Naive thymus-derived CD8-positive, alpha-beta T cell (primary cell): ENCODE measurements around the gene MYO18B. TPM values are rescaled to one million over a fixed set of nuclear protein-coding genes. Genes with fewer than 3 reads are reported as not detected.

Experiments used
- ATAC-seq, 2 donors: fragments of 150-1000 bp; cut with Tn5 transposase in 1 of 2; sonication (Bioruptor Pico), chemical (Tn5 transposase) in 1 of 2; 1 replicate in 1 of 2; 2 replicates in 1 of 2; pipeline ENCODE4 v1.10.0; 2021; ENCODE audit warnings: mild to moderate bottlenecking in 2 of 2, moderate library complexity in 2 of 2
- POLR2A ChIA-PET: fragments of 350-600 bp; sonication (Branson Sonifier 250); formaldehyde crosslinking; loops from one replicate; lab custom pipeline; 2021; ENCODE audit warnings: antibody characterized with exemption; lab: Charles Lee
- DNase-seq, 10 donors: peaks; one replicate each; pipeline versions ENCODE4 v3.0.0 to v3.0.0-alpha.2; 2020 to 2022
- H3K27ac Mint-ChIP-seq, 10 donors: one replicate each; pipeline ENCODE4 v1.8.0; 2020 to 2022; ENCODE audit warnings: mild to moderate bottlenecking in 10 of 10, mixed read lengths in 10 of 10, moderate library complexity in 4 of 10, inconsistent platforms in 1 of 10
- H3K27me3 Mint-ChIP-seq, 5 donors: one replicate each; pipeline ENCODE4 v1.8.0; 2021 to 2022; ENCODE audit warnings: mixed read lengths in 5 of 5
- H3K36me3 Mint-ChIP-seq, 3 donors: one replicate each; pipeline ENCODE4 v1.8.0; 2020 to 2022; ENCODE audit warnings: mixed read lengths in 3 of 3, mild to moderate bottlenecking in 2 of 3, inconsistent platforms in 1 of 3
- H3K4me1 Mint-ChIP-seq, 4 donors: one replicate each; pipeline ENCODE4 v1.8.0; 2021 to 2022; ENCODE audit warnings: mixed read lengths in 4 of 4
- H3K4me3 Mint-ChIP-seq, 10 donors: one replicate each; pipeline ENCODE4 v1.8.0; 2020 to 2022; ENCODE audit warnings: mild to moderate bottlenecking in 10 of 10, mixed read lengths in 10 of 10, moderate library complexity in 6 of 10, inconsistent platforms in 1 of 10
- H3K9me3 Mint-ChIP-seq, 9 donors: one replicate each; pipeline ENCODE4 v1.8.0; 2020 to 2022; ENCODE audit warnings: mixed read lengths in 9 of 9, mild to moderate bottlenecking in 3 of 9, inconsistent platforms in 1 of 9, moderate library complexity in 1 of 9
- polyA plus RNA-seq, 3 donors: library from polyadenylated mRNA; unstranded; fragments of 300-500 nt; fragmentation: Illumina TruSeq; gene quantifications; one replicate each; pipeline ENCODE4 v1.2.3, GENCODE V29; 2021
- total RNA-seq, 8 experiments: library from RNA in 2 of 8; stranded (reverse) in 2 of 8; gene quantifications; one replicate each; pipeline ENCODE4 v1.2.3 and lab custom pipeline; 2021 to 2026

MYO18B gene
- total and polyA plus RNA-seq, 5 experiments from 2014 or later = 0.14 to 1.4 (median 1.1) TPM; not detected in 2

DNA sequence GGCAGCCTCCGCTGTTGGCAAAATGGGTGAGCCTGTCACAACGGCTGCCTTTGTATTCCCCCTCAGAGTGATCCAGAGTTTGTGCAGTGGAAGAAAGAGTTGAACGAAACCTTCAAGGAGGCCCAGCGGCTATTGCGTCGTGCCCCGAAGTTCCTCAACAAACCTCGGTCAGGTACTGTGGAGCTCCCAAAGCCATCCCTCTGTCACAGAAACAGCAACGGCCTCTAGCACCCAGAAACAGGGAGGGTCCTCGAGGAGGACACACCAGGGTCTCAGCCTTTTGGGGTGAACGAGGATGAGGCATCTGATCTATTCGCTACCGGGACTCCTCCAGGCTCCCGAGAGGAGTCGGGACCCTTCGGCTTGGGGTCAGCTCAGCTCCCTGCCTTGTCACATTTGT, 19.8 kb upstream of the MYO18B start:
- no peak for DNase-seq
- POLR2A ChIA-PET = no interaction called here

GRCh38 chr22:25722626-25723025, 19.4 kb upstream of the MYO18B start:
- DNase-seq (no peak), ATAC-seq (no peak)
- Mint-ChIP-seq H3K4me3 (no peak overlapping the region), H3K9me3 (no peaks in the 10 kb centered on the region), H3K36me3 (peaks cover 0 to 2% (median 0%) of the 10 kb centered on the region in 3 donors), H3K27me3 (no peaks in the 10 kb centered on the region), H3K27ac (no peak overlapping the region), H3K4me1 (no peaks in the 10 kb centered on the region)
- POLR2A ChIA-PET = no interaction called here

More for the DNA sequence above, 19.8 kb upstream of the MYO18B start:
- no peaks in the 10 kb centered on the region for H3K27me3 Mint-ChIP-seq
- peaks cover 0 to 2% (median 0%) of the 10 kb centered on the region in 3 donors for H3K36me3 Mint-ChIP-seq
- H3K9me3 Mint-ChIP-seq = no peaks in the 10 kb centered on the region
- H3K4me1 Mint-ChIP-seq = no peaks in the 10 kb centered on the region
- ATAC-seq = no peak
- no peak overlapping the region for H3K27ac Mint-ChIP-seq
- no peak overlapping the region for H3K4me3 Mint-ChIP-seq

GRCh38 chr22:25726241-25726640, 15.7 kb upstream of the MYO18B start:
- no peak for ATAC-seq
- POLR2A ChIA-PET = no interaction called here
- Mint-ChIP-seq H3K9me3 (no peaks in the 10 kb centered on the region), H3K27ac (no peak overlapping the region), H3K27me3 (no peaks in the 10 kb centered on the region), H3K36me3 (no peaks in the 10 kb centered on the region), H3K4me3 (no peak overlapping the region), H3K4me1 (no peaks in the 10 kb centered on the region)
- no peak for DNase-seq

DNA sequence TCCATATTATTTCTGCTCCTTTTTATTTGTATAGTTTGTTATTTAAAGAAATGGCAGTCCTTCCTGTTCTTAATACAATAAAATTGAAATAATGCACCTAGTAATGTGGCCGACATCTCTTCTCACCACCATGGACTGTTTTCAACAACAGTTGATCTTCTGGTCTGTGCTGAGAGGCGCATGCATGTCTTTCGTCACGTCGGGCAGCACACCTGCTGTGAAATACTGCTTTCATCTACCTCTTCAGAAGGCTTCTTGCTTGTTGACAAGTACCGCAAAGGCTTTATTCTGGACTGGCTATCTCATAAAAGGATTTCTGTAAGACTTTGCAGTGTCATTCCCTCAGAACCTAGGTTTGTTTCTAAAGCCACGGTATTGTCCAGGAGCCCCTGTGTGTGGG, 13.9 kb upstream of the MYO18B start:
- POLR2A ChIA-PET = no interaction called here
- no peaks in the 10 kb centered on the region for H3K36me3 Mint-ChIP-seq
- peak overlapping the region in 1 of 10 donors; percentile 52 for H3K27ac Mint-ChIP-seq

DNA sequence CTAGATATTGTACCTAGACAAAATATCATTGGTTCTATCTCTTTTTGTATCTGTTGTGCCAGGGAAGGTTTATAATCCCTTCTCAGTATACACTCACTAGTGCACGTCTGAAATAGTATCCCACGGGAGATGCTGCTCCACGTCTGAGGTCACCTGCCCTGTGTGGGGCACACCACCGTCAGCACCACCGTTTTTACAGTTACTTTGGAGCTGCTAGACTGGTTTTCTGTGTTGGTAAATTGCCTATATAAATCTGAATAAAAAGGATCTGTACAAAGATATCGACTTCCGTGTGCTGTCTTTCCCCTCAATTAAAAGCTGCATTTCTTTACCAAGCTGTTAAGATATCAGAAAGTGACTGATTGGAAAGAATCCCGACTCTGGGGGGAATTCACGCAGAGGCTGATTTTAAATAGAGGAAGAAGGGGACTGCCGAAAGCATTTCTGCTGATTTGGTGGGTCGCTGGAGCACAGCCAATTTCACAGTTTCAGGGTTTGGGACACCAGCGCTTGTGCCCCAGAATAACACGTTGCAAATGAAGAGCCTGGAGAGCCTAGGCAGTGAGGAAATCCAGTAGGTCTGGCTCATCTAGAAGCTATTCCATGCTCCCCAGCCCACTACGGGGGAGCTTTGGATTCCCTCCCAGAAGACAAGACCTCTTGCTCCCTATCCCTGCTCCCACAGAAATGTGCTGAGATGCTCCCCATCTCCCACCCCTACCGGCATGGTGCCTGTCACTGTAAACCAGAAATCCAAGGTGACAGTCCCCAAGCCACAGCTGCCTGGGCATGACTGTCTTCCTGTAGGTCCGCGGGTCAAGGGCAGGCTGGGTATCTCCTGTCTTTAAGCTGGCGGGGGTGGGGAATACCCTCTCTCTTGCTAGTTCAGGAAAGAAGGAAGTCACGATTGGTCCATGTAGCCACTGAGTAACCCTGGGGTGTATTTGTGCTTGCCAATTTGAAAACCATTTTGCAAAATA, 12.7 kb upstream of the MYO18B start:
- no peak overlapping the region for H3K4me3 Mint-ChIP-seq
- POLR2A ChIA-PET = no interaction called here
- DNase-seq (no peak), ATAC-seq (no peak)
- no peaks in the 10 kb centered on the region for H3K36me3 Mint-ChIP-seq
- H3K9me3 Mint-ChIP-seq = no peaks in the 10 kb centered on the region
- peaks cover 0 to 2% (median 0%) of the 10 kb centered on the region in 5 donors for H3K27me3 Mint-ChIP-seq
- peaks cover 0 to 2% (median 0%) of the 10 kb centered on the region in 4 donors for H3K4me1 Mint-ChIP-seq
- H3K27ac Mint-ChIP-seq = peak overlapping the region in 2 of 10 donors; percentile 19 to 20

More for the DNA sequence above, 13.9 kb upstream of the MYO18B start:
- Mint-ChIP-seq H3K4me1 (no peaks in the 10 kb centered on the region), H3K9me3 (no peaks in the 10 kb centered on the region), H3K27me3 (no peaks in the 10 kb centered on the region), H3K4me3 (no peak overlapping the region)
- no peak for ATAC-seq
- DNase-seq = no peak

GRCh38 chr22:25735650-25736049, 6.3 kb upstream of the MYO18B start:
- H3K27ac Mint-ChIP-seq = peak overlapping the region in 6 of 10 donors; percentile 77 to 95 (median 92)
- peak overlapping the region in 1 of 10 donors; percentile 79 for H3K4me3 Mint-ChIP-seq
- DNase-seq = no peak
- no peaks in the 10 kb centered on the region for H3K36me3 Mint-ChIP-seq
- POLR2A ChIA-PET = no interaction called here
- peaks cover 0 to 2% (median 0%) of the 10 kb centered on the region in 5 donors for H3K27me3 Mint-ChIP-seq
- ATAC-seq = no peak
- peaks cover 14 to 30% (median 17%) of the 10 kb centered on the region in 4 donors for H3K4me1 Mint-ChIP-seq
- no peaks in the 10 kb centered on the region for H3K9me3 Mint-ChIP-seq

DNA sequence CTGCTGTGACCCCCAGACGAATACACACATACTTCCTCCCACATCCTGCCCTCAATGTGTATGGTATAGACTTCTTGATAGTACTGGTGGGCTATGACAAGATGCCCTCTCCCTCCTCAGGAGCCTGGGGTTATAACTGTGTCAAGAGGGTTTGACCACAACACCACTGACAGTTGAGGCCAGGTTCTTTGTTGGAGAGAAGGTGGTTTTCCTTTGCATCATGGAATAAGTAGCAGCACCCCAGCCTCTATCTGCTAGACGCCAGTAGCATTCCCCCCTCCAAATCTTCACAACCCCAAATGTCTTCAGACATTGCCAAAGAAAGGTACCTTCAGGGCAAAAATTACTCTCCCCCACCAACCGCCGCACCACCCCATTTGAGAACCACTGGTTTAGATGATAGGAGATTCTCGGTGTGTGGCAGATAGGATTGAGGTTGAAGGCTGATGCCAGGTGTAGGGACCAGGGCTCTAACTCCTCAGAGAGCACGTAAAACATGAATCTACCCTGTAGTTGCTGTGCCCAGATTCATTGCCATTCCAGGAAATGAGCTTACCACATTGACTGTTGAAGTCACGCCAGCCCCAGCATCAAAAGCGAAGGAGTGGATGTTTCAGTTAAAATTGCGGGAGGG, 5.5 kb upstream of the MYO18B start:
- Mint-ChIP-seq H3K9me3 (no peaks in the 10 kb centered on the region), H3K27me3 (peaks cover 0 to 2% (median 0%) of the 10 kb centered on the region in 5 donors), H3K36me3 (no peaks in the 10 kb centered on the region), H3K4me3 (peak overlapping the region; percentile 64 to 79 (median 72)), H3K27ac (peak overlapping the region; percentile 71 to 95 (median 90)), H3K4me1 (peaks cover 14 to 30% (median 17%) of the 10 kb centered on the region in 4 donors)
- peak in 7 of 10 donors; percentile 3 to 66 (median 49) for DNase-seq
- ATAC-seq = peak; percentile 85 to 86
- POLR2A ChIA-PET = no interaction called here

DNA sequence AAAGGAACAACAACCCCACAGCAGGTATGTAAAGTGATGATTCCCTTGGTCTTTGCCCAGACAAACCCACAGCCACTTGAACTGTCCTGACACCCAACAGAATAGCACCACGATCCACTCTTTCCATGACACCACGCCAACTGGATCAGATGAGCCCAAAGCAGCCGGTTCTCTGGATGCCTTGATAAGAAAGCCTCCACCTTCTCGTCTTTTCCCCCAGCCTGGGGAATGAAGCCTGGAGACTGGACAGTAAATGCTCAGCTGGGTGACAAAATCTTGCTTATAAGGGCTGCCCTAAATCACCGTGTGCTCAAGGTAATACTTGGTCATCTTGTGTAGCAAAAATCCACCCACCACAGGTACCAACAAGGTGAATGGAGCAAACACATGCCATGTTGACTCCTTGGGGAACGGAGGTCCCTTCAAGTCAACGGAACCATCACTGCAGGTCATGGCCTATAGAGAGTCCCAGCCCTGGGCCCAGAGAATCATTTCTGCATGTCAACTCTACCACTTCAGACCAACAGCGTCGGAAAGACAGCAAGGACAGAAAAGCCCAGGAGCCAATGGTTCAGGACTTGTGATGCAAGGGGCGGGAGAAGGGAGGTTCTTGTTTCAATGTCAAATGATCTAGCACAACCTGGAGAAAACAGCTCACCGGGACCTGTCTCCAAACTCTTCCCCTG, 2.2 kb upstream of the MYO18B start:
- H3K27me3 Mint-ChIP-seq = peaks cover 0 to 4% (median 0%) of the 10 kb centered on the region in 5 donors
- H3K4me1 Mint-ChIP-seq = peaks cover 13 to 29% (median 16%) of the 10 kb centered on the region in 4 donors
- DNase-seq (no peak), ATAC-seq (no peak)
- no peaks in the 10 kb centered on the region for H3K9me3 Mint-ChIP-seq
- no peak overlapping the region for H3K4me3 Mint-ChIP-seq
- H3K27ac Mint-ChIP-seq = peak overlapping the region in 4 of 10 donors; percentile 3 to 80 (median 66)
- H3K36me3 Mint-ChIP-seq = no peaks in the 10 kb centered on the region
- POLR2A ChIA-PET = no interaction called here

DNA sequence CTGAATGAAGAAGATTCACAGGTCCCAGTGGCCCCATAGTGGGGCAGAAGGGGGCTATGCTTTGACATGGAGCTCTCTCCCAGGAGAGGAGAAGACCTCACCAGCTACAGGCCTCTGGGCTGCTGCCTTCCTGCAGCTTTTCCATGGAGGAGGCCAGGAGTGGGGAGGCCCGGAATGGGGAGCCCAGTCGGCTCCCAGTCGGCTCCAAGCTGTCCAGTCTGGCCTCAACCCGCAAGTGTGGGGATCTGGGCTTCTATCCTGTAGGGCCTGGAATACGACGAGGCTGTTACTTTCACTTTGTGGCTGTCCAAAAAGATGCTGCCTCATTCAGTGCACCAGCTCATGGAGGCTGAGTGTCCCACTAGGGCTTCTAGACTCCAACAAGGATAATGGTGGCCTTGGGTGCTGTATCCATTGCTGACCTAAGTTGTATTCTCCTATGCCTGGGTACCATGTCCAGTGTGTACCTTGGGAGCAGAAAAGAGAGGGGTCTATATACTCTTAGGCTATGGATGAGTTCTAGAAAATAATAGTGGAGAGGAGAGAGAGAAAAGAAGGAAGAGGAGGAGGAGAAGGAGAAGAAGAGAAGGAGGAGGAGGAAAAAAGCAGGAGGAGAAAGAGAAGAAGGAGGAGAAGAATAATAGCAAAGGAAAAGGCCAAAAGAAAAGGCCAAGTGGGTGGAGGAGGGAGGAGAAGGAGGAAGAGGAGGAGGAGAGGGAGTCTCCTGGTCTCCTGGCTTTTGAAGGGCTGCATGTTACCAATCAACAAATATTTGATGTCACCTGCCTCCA, 1.1 kb downstream of the MYO18B start:
- H3K4me1 Mint-ChIP-seq = peaks cover 0 to 2% (median under 1%) of the 10 kb centered on the region in 4 donors
- no peak overlapping the region for H3K27ac Mint-ChIP-seq
- DNase-seq = no peak
- H3K4me3 Mint-ChIP-seq = peak overlapping the region in 2 of 10 donors; percentile 27 to 32
- no peaks in the 10 kb centered on the region for H3K36me3 Mint-ChIP-seq
- no peaks in the 10 kb centered on the region for H3K9me3 Mint-ChIP-seq
- POLR2A ChIA-PET = no interaction called here
- H3K27me3 Mint-ChIP-seq = peaks cover 0 to 4% (median 0%) of the 10 kb centered on the region in 5 donors
- no peak for ATAC-seq

GRCh38 chr22:25744694-25745093, 2.7 kb downstream of the MYO18B start:
- Mint-ChIP-seq H3K27me3 (peaks cover 0 to 4% (median 0%) of the 10 kb centered on the region in 5 donors), H3K27ac (no peak overlapping the region), H3K4me1 (no peaks in the 10 kb centered on the region), H3K36me3 (no peaks in the 10 kb centered on the region), H3K9me3 (no peaks in the 10 kb centered on the region), H3K4me3 (no peak overlapping the region)
- POLR2A ChIA-PET = no interaction called here
- no peak for DNase-seq
- ATAC-seq = no peak

GRCh38 chr22:25745341-25746011, 3.5 kb downstream of the MYO18B start:
- Mint-ChIP-seq H3K36me3 (no peaks in the 10 kb centered on the region), H3K27me3 (peaks cover 0 to 4% (median 0%) of the 10 kb centered on the region in 5 donors), H3K4me1 (no peaks in the 10 kb centered on the region), H3K27ac (no peak overlapping the region), H3K9me3 (no peaks in the 10 kb centered on the region), H3K4me3 (no peak overlapping the region)
- ATAC-seq (no peak), DNase-seq (no peak)
- POLR2A ChIA-PET = no interaction called here
